WERI-Rb-1 (cell line): ENCODE measurements around the gene ZCCHC4.
A peak's percentile ranks its signal among the peaks of the same experiment; 100 is the strongest.

ENCODE experiments used
- DNase-seq: peaks from one replicate; pipeline ENCODE4 v3.0.0-alpha.2; 2020
- H3K27ac ChIP-seq: fragments of 250-450 bp; sonication (Bioruptor Pico); 2 replicates; pipeline ENCODE4 v1.5.1; 2020; ENCODE audit warnings: mild to moderate bottlenecking, moderate library complexity
- H3K27me3 ChIP-seq: fragments of 250-450 bp; sonication (Bioruptor Pico); 2 replicates; pipeline ENCODE4 v1.5.1; 2021; ENCODE audit warnings: mild to moderate bottlenecking, low read depth, moderate library complexity; ENCODE audit not compliant: insufficient read depth, severe bottlenecking
- H3K36me3 ChIP-seq: fragments of 250-450 bp; sonication (Bioruptor Pico); 2 replicates; pipeline ENCODE4 v1.5.1; 2020; ENCODE audit warnings: mild to moderate bottlenecking, moderate library complexity
- H3K4me3 ChIP-seq: 2 replicates; pipeline ENCODE4 v1.5.1; 2011; ENCODE audit warnings: low read depth, mild to moderate bottlenecking, control low read depth, low read length
- H3K9me3 ChIP-seq: fragments of 250-450 bp; sonication (Bioruptor Pico); 2 replicates; pipeline ENCODE4 v1.5.1; 2021; ENCODE audit warnings: mild to moderate bottlenecking, moderate library complexity; ENCODE audit not compliant: severe bottlenecking
- TF ChIP-seq, protein P1 (sequence below): IDR thresholded peaks from 2 replicates; pipeline ENCODE4 v1.5.1; 2011; ENCODE audit warnings: low read depth, mild to moderate bottlenecking, control low read depth, inconsistent platforms, low read length

Gene ZCCHC4

DNA sequence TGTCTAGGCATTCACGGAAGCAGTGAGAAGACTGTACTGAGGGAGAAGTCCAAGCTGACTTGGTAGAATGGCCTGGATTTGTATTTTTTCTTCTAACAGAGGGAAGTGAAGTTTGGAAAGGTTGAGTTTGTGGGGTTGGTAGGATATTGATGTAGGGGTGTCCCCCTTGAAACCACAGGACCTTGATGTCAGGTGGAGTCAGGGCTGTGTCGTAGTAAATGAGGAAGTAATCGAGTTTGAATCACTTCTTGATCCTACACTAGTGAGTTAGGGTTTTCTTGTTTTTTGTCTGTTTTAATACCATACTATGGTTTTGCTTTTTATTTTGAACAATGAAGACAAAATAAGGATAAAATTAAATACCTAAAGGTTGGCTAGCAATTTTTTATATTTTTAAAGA lies 34.3 kb downstream of the ZCCHC4 start:
- no peaks in the 10 kb centered on the region for H3K9me3 ChIP-seq
- DNase-seq, result no peak
- no peaks in the 10 kb centered on the region for H3K36me3 ChIP-seq
- peak overlapping the region; percentile 13 for H3K27ac ChIP-seq
- TF ChIP-seq, protein P1, sequence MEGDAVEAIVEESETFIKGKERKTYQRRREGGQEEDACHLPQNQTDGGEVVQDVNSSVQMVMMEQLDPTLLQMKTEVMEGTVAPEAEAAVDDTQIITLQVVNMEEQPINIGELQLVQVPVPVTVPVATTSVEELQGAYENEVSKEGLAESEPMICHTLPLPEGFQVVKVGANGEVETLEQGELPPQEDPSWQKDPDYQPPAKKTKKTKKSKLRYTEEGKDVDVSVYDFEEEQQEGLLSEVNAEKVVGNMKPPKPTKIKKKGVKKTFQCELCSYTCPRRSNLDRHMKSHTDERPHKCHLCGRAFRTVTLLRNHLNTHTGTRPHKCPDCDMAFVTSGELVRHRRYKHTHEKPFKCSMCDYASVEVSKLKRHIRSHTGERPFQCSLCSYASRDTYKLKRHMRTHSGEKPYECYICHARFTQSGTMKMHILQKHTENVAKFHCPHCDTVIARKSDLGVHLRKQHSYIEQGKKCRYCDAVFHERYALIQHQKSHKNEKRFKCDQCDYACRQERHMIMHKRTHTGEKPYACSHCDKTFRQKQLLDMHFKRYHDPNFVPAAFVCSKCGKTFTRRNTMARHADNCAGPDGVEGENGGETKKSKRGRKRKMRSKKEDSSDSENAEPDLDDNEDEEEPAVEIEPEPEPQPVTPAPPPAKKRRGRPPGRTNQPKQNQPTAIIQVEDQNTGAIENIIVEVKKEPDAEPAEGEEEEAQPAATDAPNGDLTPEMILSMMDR, result no peak
- H3K4me3 ChIP-seq, result no peak overlapping the region
- H3K27me3 ChIP-seq, result no peaks in the 10 kb centered on the region

DNA sequence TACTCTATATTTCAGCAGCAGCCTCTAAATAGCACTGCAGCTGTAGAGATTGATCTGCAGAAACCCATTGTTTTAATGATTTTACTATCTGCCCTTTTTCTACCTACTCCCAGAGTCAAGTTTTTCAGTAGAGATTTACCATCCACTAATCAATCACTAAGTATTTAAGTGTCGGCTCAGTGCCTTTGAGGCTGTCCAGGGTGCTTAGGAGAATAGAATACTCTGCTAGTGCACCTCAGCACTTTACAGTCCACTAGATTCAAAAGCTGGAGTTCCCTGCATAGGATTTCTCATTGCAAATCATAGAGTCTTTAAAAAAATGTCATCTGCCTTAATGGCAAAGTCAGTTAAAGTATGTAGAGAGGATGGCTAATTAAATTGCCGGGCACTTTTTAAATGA lies 34.9 kb downstream of the ZCCHC4 start:
- H3K27me3 ChIP-seq, result no peaks in the 10 kb centered on the region
- TF ChIP-seq, protein P1, result no peak
- peak overlapping the region; percentile 13 for H3K27ac ChIP-seq
- DNase-seq, result peak; percentile 52
- no peaks in the 10 kb centered on the region for H3K9me3 ChIP-seq
- no peak overlapping the region for H3K4me3 ChIP-seq
- H3K36me3 ChIP-seq, result no peaks in the 10 kb centered on the region

DNA sequence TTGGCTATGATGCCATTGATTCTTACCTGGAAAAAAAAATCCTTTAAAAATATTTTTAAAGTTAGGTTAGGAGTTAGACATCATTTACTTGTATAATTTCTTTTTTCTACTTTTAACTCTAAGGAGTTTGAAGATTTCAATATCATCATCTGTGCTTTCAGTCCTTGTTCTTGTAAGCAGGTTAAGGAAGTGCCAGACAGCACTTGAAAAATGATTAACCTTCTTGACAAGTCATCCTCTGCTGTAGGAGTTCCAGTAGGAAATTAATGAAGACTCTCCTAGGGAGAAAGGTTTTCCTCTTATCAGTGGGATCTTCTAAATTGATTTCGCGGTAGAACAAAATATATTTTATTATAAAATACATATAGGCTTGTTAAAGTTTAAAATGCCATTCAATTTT lies 35.4 kb downstream of the ZCCHC4 start:
- no peak for DNase-seq
- TF ChIP-seq, protein P1, result no peak

DNA sequence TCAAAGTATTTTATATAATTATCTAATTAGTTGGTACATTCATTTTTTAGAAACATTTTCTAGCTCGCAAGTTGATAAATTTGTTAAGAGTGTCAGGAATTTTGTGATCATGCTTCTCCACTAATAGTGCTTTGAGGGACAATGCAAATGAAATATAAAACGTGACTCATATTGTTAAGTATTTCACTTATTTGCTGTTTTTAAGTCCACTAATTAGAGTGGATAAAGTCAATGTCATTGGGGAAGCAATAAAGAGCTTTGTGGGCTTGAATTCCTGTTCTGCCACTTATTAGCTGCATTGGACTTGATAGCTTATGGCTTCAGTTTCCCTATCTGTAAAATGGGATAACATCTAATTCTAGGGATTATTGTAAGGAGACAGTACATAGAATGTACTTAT lies 38.0 kb downstream of the ZCCHC4 start:
- DNase-seq, result no peak
- H3K27ac ChIP-seq, result no peak overlapping the region
- H3K9me3 ChIP-seq, result no peaks in the 10 kb centered on the region
- TF ChIP-seq, protein P1, result no peak
- no peaks in the 10 kb centered on the region for H3K36me3 ChIP-seq
- H3K4me3 ChIP-seq, result no peak overlapping the region
- H3K27me3 ChIP-seq, result no peaks in the 10 kb centered on the region

More for the DNA sequence above, 35.4 kb downstream of the ZCCHC4 start:
- no peaks in the 10 kb centered on the region for H3K27me3 ChIP-seq
- H3K9me3 ChIP-seq, result no peaks in the 10 kb centered on the region
- H3K27ac ChIP-seq, result peak overlapping the region; percentile 6; the same call in 1 of the 2 replicates
- H3K36me3 ChIP-seq, result no peaks in the 10 kb centered on the region
- no peak overlapping the region for H3K4me3 ChIP-seq

DNA sequence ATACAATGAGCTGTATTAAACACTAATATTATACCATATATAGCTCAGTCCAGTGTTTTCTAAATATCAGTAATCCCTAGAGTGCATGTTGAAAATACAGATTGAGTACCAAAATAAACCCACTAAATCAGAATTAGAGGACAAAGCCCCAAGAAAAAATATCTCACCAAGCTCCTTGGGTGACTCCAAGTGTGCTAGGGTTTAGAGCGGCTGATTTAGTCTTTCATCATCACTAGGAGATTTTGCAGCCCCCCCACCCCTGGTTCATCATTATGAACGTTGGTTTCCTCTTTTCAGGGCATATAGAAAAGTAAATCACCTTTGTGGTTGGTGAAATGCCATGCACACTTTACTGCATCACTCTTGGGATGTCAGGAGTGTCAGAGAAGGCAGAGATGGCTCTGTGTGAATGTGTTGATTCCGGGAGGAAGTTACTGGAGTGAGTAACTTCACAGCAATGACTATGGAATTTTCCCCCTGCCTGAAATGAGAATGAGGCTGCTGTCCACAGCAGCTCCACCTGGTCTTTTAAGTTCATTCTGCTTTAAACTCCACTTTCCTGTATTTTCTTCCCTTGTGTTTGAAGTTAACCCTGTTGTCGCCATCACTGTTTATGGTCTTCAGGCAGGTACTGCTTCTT lies 39.3 kb downstream of the ZCCHC4 start:
- Histone ChIP-seq H3K9me3 (no peaks in the 10 kb centered on the region), H3K36me3 (no peaks in the 10 kb centered on the region), H3K27ac (no peak overlapping the region), H3K27me3 (no peaks in the 10 kb centered on the region), H3K4me3 (no peak overlapping the region)
- no peak for DNase-seq
- TF ChIP-seq, protein P1, result no peak

DNA sequence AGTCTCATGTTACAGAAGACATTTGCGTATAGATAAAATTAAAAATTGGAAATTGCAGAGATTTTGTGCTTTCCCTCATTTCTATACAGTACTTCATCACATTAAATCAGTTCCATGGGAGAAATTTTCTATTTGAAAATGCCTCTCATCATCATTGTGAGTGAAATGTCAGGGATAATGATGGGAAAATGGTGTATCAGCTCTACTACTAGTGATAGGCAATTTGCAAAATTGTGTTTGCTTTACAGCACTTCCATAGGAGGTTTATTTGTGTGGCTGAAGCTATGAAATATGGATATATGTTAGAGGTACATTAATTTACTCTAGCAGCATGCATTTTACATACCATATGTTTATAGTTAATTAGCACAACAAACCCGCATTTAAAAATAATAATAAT lies 43.5 kb downstream of the ZCCHC4 start:
- no peaks in the 10 kb centered on the region for H3K36me3 ChIP-seq
- TF ChIP-seq, protein P1, result no peak
- no peak overlapping the region for H3K27ac ChIP-seq

More for the DNA sequence above, 43.5 kb downstream of the ZCCHC4 start:
- Histone ChIP-seq H3K9me3 (peaks cover under 1% of the 10 kb centered on the region), H3K27me3 (no peaks in the 10 kb centered on the region), H3K4me3 (no peak overlapping the region)
- no peak for DNase-seq
